Thyroid gland (tissue), 4 donors: ENCODE results near the gene FGF11. TPM values are rescaled to one million over a fixed set of nuclear protein-coding genes. Genes with fewer than 3 reads are reported as not detected.

Experiments
- DNase-seq, 2 donors: peaks; one replicate each; pipeline ENCODE4 v3.0.0-alpha.2; 2019
- H3K27ac ChIP-seq, 3 donors: fragments of 200-600 bp; sonication (generic); 1 replicate in 2 of 3; 2 replicates in 1 of 3; pipeline ENCODE4 v1.5.1; 2016 to 2019; ENCODE audit warnings: mild to moderate bottlenecking in 1 of 3, moderate library complexity in 1 of 3
- H3K27me3 ChIP-seq: fragments of 200-600 bp; sonication (generic); one replicate; pipeline ENCODE4 v1.5.1; 2019
- H3K36me3 ChIP-seq, 2 donors: fragments of 200-600 bp; sonication (generic); one replicate each; pipeline ENCODE4 v1.5.1; 2016 to 2019
- H3K4me1 ChIP-seq, 2 donors: fragments of 200-600 bp; sonication (generic); one replicate each; pipeline ENCODE4 v1.5.1; 2017 to 2019
- H3K4me3 ChIP-seq, 3 donors: fragments of 200-600 bp; sonication (generic); replicated peaks in 1 of 3; 1 replicate in 2 of 3; 2 replicates in 1 of 3; pipeline ENCODE4 v1.5.1; 2016; ENCODE audit warnings: mild to moderate bottlenecking in 1 of 3
- H3K9me3 ChIP-seq: fragments of 200-600 bp; sonication (generic); one replicate; pipeline ENCODE4 v1.5.1; 2017
- POLR2A ChIP-seq, 2 donors: fragments of 450-650 bp; IDR thresholded peaks; one replicate each; pipeline ENCODE4 v1.6.1; 2017; ENCODE audit warnings: antibody characterized with exemption in 2 of 2, mild to moderate bottlenecking in 2 of 2, moderate library complexity in 1 of 2
- WGBS, 2 donors: methylation state at CpG; one replicate each; pipeline ENCODE4 v1.1.5; 2017; 5-methylcytosine and 5-hydroxymethylcytosine counted together
- intact Hi-C: fragments of 100-400 bp; cut with DNase I; formaldehyde crosslinking; loops from one replicate; pipeline ENCODE4 v1.15.1; 2023
- total RNA-seq, 4 donors: library from RNA; depleted of rRNA; stranded (reverse); fragments of >200 nt; gene quantifications; one replicate each; pipeline ENCODE4 v1.2.3, GENCODE V29; 2016
- TF ChIP-seq, protein P1 (sequence below), 6 experiments: fragments of 200-600 bp in 3 of 6; fragments of 450-650 bp in 3 of 6; sonication (generic) in 3 of 6; IDR thresholded peaks; one replicate each; pipeline ENCODE4 v1.5.1; 2016 to 2019; ENCODE audit warnings: antibody characterized with exemption in 6 of 6, mild to moderate bottlenecking in 2 of 6, inconsistent platforms in 1 of 6, moderate library complexity in 1 of 6

The FGF11 gene
- total RNA-seq, 4 donors from 2014 or later: 4.3 to 12.1 (median 10.5) TPM

DNA sequence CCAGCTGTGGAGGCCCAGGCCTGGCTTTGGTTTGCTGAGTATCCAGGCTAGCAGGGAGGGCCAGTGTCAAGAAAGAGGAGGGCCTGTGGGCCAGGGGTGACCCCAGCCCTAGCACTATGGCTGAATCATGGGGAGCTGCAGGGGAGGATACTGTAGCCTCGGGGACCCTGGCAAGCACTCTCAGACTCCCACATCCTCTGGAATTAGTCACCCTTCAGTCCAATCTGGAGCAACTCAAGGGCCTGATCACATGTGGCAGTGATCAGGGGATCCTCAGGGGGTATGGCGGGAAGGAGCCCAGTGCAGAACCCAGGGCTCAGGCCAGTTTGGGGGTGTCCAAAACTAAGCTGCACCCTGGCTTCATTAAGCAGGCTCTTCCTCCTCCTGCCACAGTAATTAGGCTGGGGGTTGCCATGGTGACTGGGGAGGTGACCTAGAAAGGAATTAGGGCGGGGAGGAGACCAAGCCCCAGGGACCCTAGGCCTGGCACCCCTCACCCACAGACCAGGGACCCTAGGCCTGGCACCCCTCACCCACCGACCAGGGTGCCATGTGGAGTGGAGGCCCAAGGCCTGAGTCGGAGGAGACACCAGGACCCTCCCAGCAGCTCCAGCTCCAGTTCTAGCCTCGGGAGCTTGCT is 25.8 kb upstream of the FGF11 start:
- no peak for DNase-seq
- intact Hi-C loops: no loop called here
- 77 to 79% methylated on average over 5 to 6 of the region's 6 CpGs for WGBS, 2 donors
- Histone ChIP-seq H3K4me3 (no peak overlapping the region), H3K4me1 (no peaks in the 10 kb centered on the region), H3K27ac (no peak overlapping the region), H3K9me3 (no peaks in the 10 kb centered on the region), H3K36me3 (no peaks in the 10 kb centered on the region), H3K27me3 (no peaks in the 10 kb centered on the region)
- TF ChIP-seq, protein P1, sequence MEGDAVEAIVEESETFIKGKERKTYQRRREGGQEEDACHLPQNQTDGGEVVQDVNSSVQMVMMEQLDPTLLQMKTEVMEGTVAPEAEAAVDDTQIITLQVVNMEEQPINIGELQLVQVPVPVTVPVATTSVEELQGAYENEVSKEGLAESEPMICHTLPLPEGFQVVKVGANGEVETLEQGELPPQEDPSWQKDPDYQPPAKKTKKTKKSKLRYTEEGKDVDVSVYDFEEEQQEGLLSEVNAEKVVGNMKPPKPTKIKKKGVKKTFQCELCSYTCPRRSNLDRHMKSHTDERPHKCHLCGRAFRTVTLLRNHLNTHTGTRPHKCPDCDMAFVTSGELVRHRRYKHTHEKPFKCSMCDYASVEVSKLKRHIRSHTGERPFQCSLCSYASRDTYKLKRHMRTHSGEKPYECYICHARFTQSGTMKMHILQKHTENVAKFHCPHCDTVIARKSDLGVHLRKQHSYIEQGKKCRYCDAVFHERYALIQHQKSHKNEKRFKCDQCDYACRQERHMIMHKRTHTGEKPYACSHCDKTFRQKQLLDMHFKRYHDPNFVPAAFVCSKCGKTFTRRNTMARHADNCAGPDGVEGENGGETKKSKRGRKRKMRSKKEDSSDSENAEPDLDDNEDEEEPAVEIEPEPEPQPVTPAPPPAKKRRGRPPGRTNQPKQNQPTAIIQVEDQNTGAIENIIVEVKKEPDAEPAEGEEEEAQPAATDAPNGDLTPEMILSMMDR (IDR thresholded peaks at IDR 0.05): no peak
- no peak for TF ChIP-seq POLR2A (IDR thresholded peaks at IDR 0.05)

DNA sequence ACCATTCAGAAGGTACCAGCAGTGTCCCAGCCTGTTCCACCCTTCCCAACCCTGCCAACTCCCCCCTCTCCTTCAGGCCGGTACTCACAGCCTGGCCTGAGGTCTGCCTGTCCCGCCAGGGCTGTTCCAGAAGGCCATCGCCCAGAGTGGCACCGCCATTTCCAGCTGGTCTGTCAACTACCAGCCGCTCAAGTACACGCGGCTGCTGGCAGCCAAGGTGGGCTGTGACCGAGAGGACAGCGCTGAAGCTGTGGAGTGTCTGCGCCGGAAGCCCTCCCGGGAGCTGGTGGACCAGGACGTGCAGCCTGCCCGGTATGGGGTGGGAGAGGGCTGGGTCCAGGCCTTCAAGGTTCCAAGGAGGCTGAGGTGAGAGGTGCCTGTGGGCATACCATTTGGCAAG is 24.5 kb upstream of the FGF11 start:
- H3K4me3 ChIP-seq: no peak overlapping the region
- no peaks in the 10 kb centered on the region for H3K27me3 ChIP-seq
- H3K27ac ChIP-seq: no peak overlapping the region
- H3K9me3 ChIP-seq: no peaks in the 10 kb centered on the region
- intact Hi-C loops: no loop called here
- no peak for TF ChIP-seq POLR2A (IDR thresholded peaks at IDR 0.05)
- TF ChIP-seq, protein P1 (IDR thresholded peaks at IDR 0.05): no peak
- WGBS, 2 donors: 82 to 84% methylated on average over 7 to 13 of the region's 14 CpGs
- DNase-seq: no peak
- H3K36me3 ChIP-seq: no peaks in the 10 kb centered on the region
- H3K4me1 ChIP-seq: no peaks in the 10 kb centered on the region

DNA sequence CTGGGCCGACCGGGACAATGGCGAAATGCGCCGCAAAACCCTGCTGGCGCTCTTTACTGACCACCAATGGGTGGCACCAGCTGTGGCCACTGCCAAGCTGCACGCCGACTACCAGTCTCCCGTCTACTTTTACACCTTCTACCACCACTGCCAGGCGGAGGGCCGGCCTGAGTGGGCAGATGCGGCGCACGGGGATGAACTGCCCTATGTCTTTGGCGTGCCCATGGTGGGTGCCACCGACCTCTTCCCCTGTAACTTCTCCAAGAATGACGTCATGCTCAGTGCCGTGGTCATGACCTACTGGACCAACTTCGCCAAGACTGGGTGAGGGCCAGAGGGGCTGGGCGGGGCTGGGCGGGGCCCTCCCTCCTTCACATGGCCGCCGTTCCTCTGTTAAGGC is 23.5 kb upstream of the FGF11 start:
- TF ChIP-seq, protein P1 (IDR thresholded peaks at IDR 0.05): no peak
- TF ChIP-seq POLR2A (IDR thresholded peaks at IDR 0.05): no peak
- H3K27ac ChIP-seq: no peak overlapping the region
- H3K27me3 ChIP-seq: no peaks in the 10 kb centered on the region
- intact Hi-C loops: no loop called here
- H3K9me3 ChIP-seq: no peaks in the 10 kb centered on the region
- no peak for DNase-seq
- WGBS, 2 donors: 89 to 93% methylated on average over 21 to 23 of the region's 23 CpGs
- no peaks in the 10 kb centered on the region for H3K36me3 ChIP-seq
- H3K4me3 ChIP-seq: no peak overlapping the region
- no peaks in the 10 kb centered on the region for H3K4me1 ChIP-seq

DNA sequence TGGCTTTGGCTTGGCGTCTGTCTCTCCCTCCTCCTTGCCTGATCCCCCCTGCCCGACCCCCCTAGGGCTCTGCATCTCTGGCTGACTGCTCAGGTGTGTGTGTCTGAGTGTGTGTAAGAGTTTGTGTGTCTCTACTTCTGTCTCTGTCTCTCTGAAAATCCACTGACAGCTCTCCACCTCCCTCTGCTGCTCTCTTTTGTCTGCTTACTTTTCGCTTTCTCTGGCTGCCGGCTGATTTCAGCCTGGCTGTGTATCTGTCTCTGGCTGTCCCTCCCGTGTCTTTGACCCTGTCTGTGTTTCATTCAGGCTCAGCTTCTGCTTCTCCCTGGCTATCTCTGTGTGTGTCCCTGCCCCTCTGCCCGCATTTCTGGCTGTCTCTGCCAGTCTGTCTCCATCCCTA is 23.0 kb upstream of the FGF11 start:
- Histone ChIP-seq H3K4me3 (no peak overlapping the region), H3K4me1 (no peaks in the 10 kb centered on the region), H3K27ac (no peak overlapping the region), H3K36me3 (no peaks in the 10 kb centered on the region), H3K9me3 (no peaks in the 10 kb centered on the region), H3K27me3 (no peaks in the 10 kb centered on the region)
- DNase-seq: no peak
- WGBS, 2 donors: 74 to 88% methylated on average over 6 of the region's 6 CpGs
- intact Hi-C loops: no loop called here
- TF ChIP-seq, protein P1 (IDR thresholded peaks at IDR 0.05): no peak
- no peak for TF ChIP-seq POLR2A (IDR thresholded peaks at IDR 0.05)

DNA sequence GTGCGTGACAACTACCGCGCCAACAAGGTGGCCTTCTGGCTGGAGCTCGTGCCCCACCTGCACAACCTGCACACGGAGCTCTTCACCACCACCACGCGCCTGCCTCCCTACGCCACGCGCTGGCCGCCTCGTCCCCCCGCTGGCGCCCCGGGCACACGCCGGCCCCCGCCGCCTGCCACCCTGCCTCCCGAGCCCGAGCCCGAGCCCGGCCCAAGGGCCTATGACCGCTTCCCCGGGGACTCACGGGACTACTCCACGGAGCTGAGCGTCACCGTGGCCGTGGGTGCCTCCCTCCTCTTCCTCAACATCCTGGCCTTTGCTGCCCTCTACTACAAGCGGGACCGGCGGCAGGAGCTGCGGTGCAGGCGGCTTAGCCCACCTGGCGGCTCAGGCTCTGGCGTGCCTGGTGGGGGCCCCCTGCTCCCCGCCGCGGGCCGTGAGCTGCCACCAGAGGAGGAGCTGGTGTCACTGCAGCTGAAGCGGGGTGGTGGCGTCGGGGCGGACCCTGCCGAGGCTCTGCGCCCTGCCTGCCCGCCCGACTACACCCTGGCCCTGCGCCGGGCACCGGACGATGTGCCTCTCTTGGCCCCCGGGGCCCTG is 22.2 kb upstream of the FGF11 start:
- Histone ChIP-seq H3K27me3 (no peaks in the 10 kb centered on the region), H3K4me1 (no peaks in the 10 kb centered on the region), H3K27ac (no peak overlapping the region), H3K36me3 (no peaks in the 10 kb centered on the region), H3K9me3 (no peaks in the 10 kb centered on the region), H3K4me3 (no peak overlapping the region)
- no peak for DNase-seq
- no peak for TF ChIP-seq POLR2A (IDR thresholded peaks at IDR 0.05)
- TF ChIP-seq, protein P1 (IDR thresholded peaks at IDR 0.05): no peak
- intact Hi-C loops: no loop called here
- WGBS, 2 donors: 95 to 96% methylated on average over 37 to 54 of the region's 54 CpGs
